HL-60 (cell line): Measurements from ENCODE around the gene INHBE.
"Not testable (repeated sequence)": the region's sequence is repeated elsewhere in the genome, so short reads cannot be mapped to it uniquely, and the experiment has no call there.

Experiments used
- DNase-seq, 2 experiments: peaks; one replicate each; pipeline ENCODE4 v3.0.0-alpha.2; 2010 to 2020; ENCODE audit warnings: low read depth in 1 of 2, low spot score in 1 of 2
- H3K27ac ChIP-seq: fragments of 250-450 bp; sonication (Bioruptor Pico); replicated peaks from 2 replicates; pipeline ENCODE4 v1.5.1; 2020; ENCODE audit warnings: mild to moderate bottlenecking, moderate library complexity
- H3K27me3 ChIP-seq: fragments of 250-450 bp; sonication (Bioruptor Pico); 2 replicates; pipeline ENCODE4 v1.5.1; 2021; ENCODE audit warnings: mild to moderate bottlenecking, moderate library complexity; ENCODE audit not compliant: insufficient read depth, poor library complexity, severe bottlenecking
- H3K4me3 ChIP-seq: replicated peaks from 2 replicates; pipeline ENCODE4 v1.5.1; 2011; ENCODE audit warnings: mild to moderate bottlenecking, control low read depth, low read length; ENCODE audit not compliant: insufficient read depth
- CTCF ChIP-seq: IDR thresholded peaks from one replicate; pipeline ENCODE4 v1.5.1; 2011; ENCODE audit warnings: low read length, control low read depth, inconsistent platforms; ENCODE audit not compliant: insufficient read depth
- GABPA ChIP-seq: IDR thresholded peaks from 2 replicates; pipeline ENCODE4 v1.6.1; 2012; ENCODE audit warnings: low read depth
- POLR2AphosphoS5 ChIP-seq: IDR thresholded peaks from 2 replicates; pipeline ENCODE4 v1.6.1; 2012; ENCODE audit warnings: low read depth
- REST ChIP-seq: IDR thresholded peaks from 2 replicates; pipeline ENCODE4 v1.6.1; 2012; ENCODE audit warnings: low read depth; ENCODE audit not compliant: insufficient replicate concordance
- SPI1 ChIP-seq: IDR thresholded peaks from 2 replicates; pipeline ENCODE4 v1.6.1; 2012; ENCODE audit warnings: low read depth, mild to moderate bottlenecking, borderline replicate concordance

The INHBE gene

GRCh38 chr12:57439762-57440266 lies 15.3 kb upstream of the INHBE start:
- TF ChIP-seq GABPA (no peak), REST (no peak), CTCF (no peak), POLR2AphosphoS5 (no peak), SPI1 (no peak)
- no peak for DNase-seq
- H3K27me3 ChIP-seq: no peaks in the 10 kb centered on the region
- no peak overlapping the region for H3K27ac ChIP-seq
- H3K4me3 ChIP-seq: no peak overlapping the region

- not testable (repeated sequence) for DNase-seq
These were observed 13.7 kb upstream of the INHBE start for GRCh38 chr12:57441393-57441792.

GRCh38 chr12:57441846-57442427 lies 13.2 kb upstream of the INHBE start:
- no peaks in the 10 kb centered on the region for H3K27me3 ChIP-seq
- DNase-seq: no peak
- no peak overlapping the region for H3K4me3 ChIP-seq
- no peak overlapping the region; the same call in 1 of the 2 replicates for H3K27ac ChIP-seq
- TF ChIP-seq POLR2AphosphoS5: no peak
- no peak for TF ChIP-seq CTCF
- TF ChIP-seq GABPA: no peak
- TF ChIP-seq REST: no peak
- no peak for TF ChIP-seq SPI1

More at GRCh38 chr12:57441393-57441792, 13.7 kb upstream of the INHBE start:
- not testable (repeated sequence) for H3K27ac ChIP-seq, H3K4me3 ChIP-seq, H3K27me3 ChIP-seq

- not testable (repeated sequence) for H3K27ac ChIP-seq, H3K4me3 ChIP-seq, H3K27me3 ChIP-seq, DNase-seq
These were observed 10.8 kb upstream of the INHBE start for GRCh38 chr12:57444337-57444736.

GRCh38 chr12:57444744-57445143 lies 10.4 kb upstream of the INHBE start:
- TF ChIP-seq SPI1 (no peak), CTCF (no peak), GABPA (no peak), POLR2AphosphoS5 (no peak), REST (no peak)
- Histone ChIP-seq H3K27ac (no peak overlapping the region), H3K27me3 (no peaks in the 10 kb centered on the region), H3K4me3 (no peak overlapping the region)
- DNase-seq: no peak
